Upper lobe of left lung (tissue), 6 donors: ENCODE data around the gene DEPP1. TPM values are rescaled to one million over a fixed set of nuclear protein-coding genes. Genes with fewer than 3 reads are reported as not detected.

Experiments used
- ATAC-seq, 2 donors: fragments of 200-7000 bp; cut with Tn5 transposase; one replicate each; pipeline ENCODE4 v1.9.1; 2022; ENCODE audit warnings: mild to moderate bottlenecking in 2 of 2, moderate library complexity in 2 of 2; ENCODE audit not compliant: low FRiP score in 2 of 2
- DNase-seq, 2 donors: peaks; one replicate each; pipeline ENCODE4 v3.0.0-alpha.2; 2019 to 2020
- H3K27ac ChIP-seq, 4 donors: fragments of 200-600 bp; sonication (generic); one replicate each; pipeline ENCODE4 v1.5.1; 2016 to 2019
- H3K27me3 ChIP-seq, 4 donors: fragments of 200-600 bp; sonication (generic); one replicate each; pipeline ENCODE4 v1.5.1; 2017 to 2019
- H3K36me3 ChIP-seq, 4 donors: fragments of 200-600 bp; sonication (generic); one replicate each; pipeline ENCODE4 v1.5.1; 2016 to 2019
- H3K4me1 ChIP-seq, 4 donors: fragments of 200-600 bp; sonication (generic); one replicate each; pipeline ENCODE4 v1.5.1; 2018 to 2019
- H3K4me3 ChIP-seq, 4 donors: fragments of 200-600 bp; sonication (generic); one replicate each; pipeline ENCODE4 v1.5.1; 2017 to 2019; ENCODE audit warnings: mild to moderate bottlenecking in 2 of 4, moderate library complexity in 1 of 4
- H3K9me3 ChIP-seq, 4 donors: fragments of 200-600 bp; sonication (generic); one replicate each; pipeline ENCODE4 v1.5.1; 2018 to 2019
- EP300 ChIP-seq, 4 donors: sonication (generic); formaldehyde crosslinking; IDR thresholded peaks; one replicate each; pipeline ENCODE4 v1.5.1; 2017; ENCODE audit warnings: antibody characterized with exemption in 4 of 4, control low read depth in 2 of 4
- POLR2A ChIP-seq, 4 donors: fragments of 450-650 bp; IDR thresholded peaks; one replicate each; pipeline ENCODE4 v1.5.1; 2016 to 2017; ENCODE audit warnings: antibody characterized with exemption in 4 of 4, mild to moderate bottlenecking in 2 of 4
- POLR2AphosphoS5 ChIP-seq, 2 donors: sonication (generic); formaldehyde crosslinking; IDR thresholded peaks; one replicate each; pipeline ENCODE4 v1.5.1; 2017; ENCODE audit warnings: antibody characterized with exemption in 2 of 2
- WGBS, 2 donors: methylation state at CpG; one replicate each; pipeline ENCODE4 v1.1.5; 2017 to 2018; 5-methylcytosine and 5-hydroxymethylcytosine counted together
- total RNA-seq, 6 donors: library from RNA; depleted of rRNA in 4 of 6; stranded (reverse); fragments of >200 nt in 4 of 6; gene quantifications; one replicate each; pipeline versions ENCODE4 v1.1.0 to v1.2.1, GENCODE V29; 2016 to 2021
- TF ChIP-seq, protein P1 (sequence below), 6 experiments: fragments of 450-650 bp in 4 of 6; fragments of 200-600 bp in 2 of 6; sonication (generic) in 2 of 6; IDR thresholded peaks; one replicate each; pipeline ENCODE4 v1.5.1; 2016 to 2019; ENCODE audit warnings: antibody characterized with exemption in 6 of 6
- donor health status: DM: no; HTN: no; CAD: no; lungs with moderate emphysema.
- donor health status: DM: no; HTN: yes; CAD: no; lungs with severe emphysema.

DEPP1 gene
- total RNA-seq, 6 donors from 2014 or later: 42.0 to 405 (median 95.6) TPM

DNA sequence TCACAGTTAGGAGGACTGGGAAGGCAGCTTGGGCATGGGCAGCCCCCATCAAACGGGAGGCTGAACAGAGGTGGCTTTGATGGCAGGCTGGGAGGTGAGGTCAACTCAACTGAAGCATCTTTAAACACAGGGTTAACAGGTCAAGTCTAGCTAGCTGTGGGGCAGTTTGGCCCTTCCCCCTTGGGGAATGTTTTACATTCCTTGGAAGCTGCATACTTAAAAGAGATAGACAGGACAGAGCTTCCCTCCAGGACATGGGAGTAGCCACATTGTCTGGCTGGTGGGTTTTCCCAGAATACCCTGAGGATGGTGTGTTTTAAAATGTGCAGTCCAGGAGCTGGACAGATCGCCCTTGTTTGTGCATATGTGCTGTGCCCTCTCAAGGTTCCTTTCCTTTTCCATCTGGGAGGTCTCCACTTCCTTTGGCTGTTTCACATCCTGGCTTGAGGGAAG, 25.8 kb downstream of the DEPP1 start:
- DNase-seq (no peak), ATAC-seq (no peak)
- Histone ChIP-seq H3K36me3 (peaks cover 0 to 13% (median 6%) of the 10 kb centered on the region in 4 donors), H3K4me1 (peaks cover 8 to 20% (median 12%) of the 10 kb centered on the region in 4 donors), H3K27ac (no peak overlapping the region), H3K4me3 (no peak overlapping the region), H3K9me3 (no peaks in the 10 kb centered on the region), H3K27me3 (no peaks in the 10 kb centered on the region)
- no peak for TF ChIP-seq EP300 (IDR thresholded peaks at IDR 0.05)
- TF ChIP-seq, protein P1, sequence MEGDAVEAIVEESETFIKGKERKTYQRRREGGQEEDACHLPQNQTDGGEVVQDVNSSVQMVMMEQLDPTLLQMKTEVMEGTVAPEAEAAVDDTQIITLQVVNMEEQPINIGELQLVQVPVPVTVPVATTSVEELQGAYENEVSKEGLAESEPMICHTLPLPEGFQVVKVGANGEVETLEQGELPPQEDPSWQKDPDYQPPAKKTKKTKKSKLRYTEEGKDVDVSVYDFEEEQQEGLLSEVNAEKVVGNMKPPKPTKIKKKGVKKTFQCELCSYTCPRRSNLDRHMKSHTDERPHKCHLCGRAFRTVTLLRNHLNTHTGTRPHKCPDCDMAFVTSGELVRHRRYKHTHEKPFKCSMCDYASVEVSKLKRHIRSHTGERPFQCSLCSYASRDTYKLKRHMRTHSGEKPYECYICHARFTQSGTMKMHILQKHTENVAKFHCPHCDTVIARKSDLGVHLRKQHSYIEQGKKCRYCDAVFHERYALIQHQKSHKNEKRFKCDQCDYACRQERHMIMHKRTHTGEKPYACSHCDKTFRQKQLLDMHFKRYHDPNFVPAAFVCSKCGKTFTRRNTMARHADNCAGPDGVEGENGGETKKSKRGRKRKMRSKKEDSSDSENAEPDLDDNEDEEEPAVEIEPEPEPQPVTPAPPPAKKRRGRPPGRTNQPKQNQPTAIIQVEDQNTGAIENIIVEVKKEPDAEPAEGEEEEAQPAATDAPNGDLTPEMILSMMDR (IDR thresholded peaks at IDR 0.05): no peak
- TF ChIP-seq POLR2A (IDR thresholded peaks at IDR 0.05): no peak
- TF ChIP-seq POLR2AphosphoS5 (IDR thresholded peaks at IDR 0.05): no peak
- 61 to 71% methylated on average over 2 of the region's 2 CpGs for WGBS, 2 donors

DNA sequence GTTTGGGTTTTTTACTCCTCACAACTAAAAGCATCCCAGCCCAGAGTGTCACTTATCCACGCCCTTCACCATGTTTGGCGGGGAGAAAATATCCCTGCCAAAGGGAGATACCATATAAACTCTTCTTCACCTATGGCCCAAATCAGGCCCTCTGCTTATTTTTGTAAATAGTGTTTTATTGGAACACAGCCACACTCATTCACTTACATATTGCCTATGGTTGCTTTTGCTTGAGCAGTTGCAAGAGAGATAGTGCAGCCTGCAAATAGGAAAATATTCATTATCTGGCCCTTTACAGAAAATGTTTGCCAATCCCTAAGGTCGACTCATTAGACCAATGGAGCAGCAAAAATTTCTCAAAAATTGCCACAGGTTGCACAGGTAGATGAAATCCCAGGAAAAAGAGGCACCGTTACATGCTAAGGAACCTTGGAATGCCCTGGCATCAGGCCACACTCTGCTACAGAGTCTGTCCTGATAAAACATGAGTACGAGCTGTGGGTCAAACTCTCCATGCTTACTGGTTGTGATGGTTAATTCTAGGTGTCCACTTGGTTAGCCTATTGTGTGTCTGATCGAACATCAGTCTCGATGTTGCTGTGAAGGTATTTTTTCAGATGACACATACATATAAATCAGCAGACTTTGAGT, 26.9 kb downstream of the DEPP1 start:
- DNase-seq (no peak), ATAC-seq (no peak)
- TF ChIP-seq, protein P1 (IDR thresholded peaks at IDR 0.05): no peak
- no peak for TF ChIP-seq POLR2AphosphoS5 (IDR thresholded peaks at IDR 0.05)
- TF ChIP-seq POLR2A (IDR thresholded peaks at IDR 0.05): no peak
- no peak for TF ChIP-seq EP300 (IDR thresholded peaks at IDR 0.05)
- WGBS, 2 donors: 85 to 91% methylated on average over 7 of the region's 7 CpGs
- H3K27ac ChIP-seq: no peak overlapping the region
- H3K4me1 ChIP-seq: peaks cover 8 to 24% (median 10%) of the 10 kb centered on the region in 4 donors
- no peaks in the 10 kb centered on the region for H3K9me3 ChIP-seq
- peaks cover 0 to 13% (median 6%) of the 10 kb centered on the region in 4 donors for H3K36me3 ChIP-seq
- H3K27me3 ChIP-seq: no peaks in the 10 kb centered on the region
- H3K4me3 ChIP-seq: no peak overlapping the region

- TF ChIP-seq, protein P1 (IDR thresholded peaks at IDR 0.05): no peak
- no peak for TF ChIP-seq POLR2A (IDR thresholded peaks at IDR 0.05)
- TF ChIP-seq EP300 (IDR thresholded peaks at IDR 0.05): no peak
- TF ChIP-seq POLR2AphosphoS5 (IDR thresholded peaks at IDR 0.05): no peak
- DNase-seq (no peak), ATAC-seq (no peak)
- H3K4me3 ChIP-seq: no peak overlapping the region
- H3K36me3 ChIP-seq: peaks cover 0 to 2% (median under 1%) of the 10 kb centered on the region in 4 donors
- WGBS, 2 donors: 94 to 96% methylated on average over 10 of the region's 10 CpGs
- no peak overlapping the region for H3K27ac ChIP-seq
- H3K4me1 ChIP-seq: peaks cover 10 to 29% (median 13%) of the 10 kb centered on the region in 4 donors
- H3K9me3 ChIP-seq: no peaks in the 10 kb centered on the region
- no peaks in the 10 kb centered on the region for H3K27me3 ChIP-seq
Observed at GRCh38 chr10:44950326-44951225, 28.0 kb downstream of the DEPP1 start.

DNA sequence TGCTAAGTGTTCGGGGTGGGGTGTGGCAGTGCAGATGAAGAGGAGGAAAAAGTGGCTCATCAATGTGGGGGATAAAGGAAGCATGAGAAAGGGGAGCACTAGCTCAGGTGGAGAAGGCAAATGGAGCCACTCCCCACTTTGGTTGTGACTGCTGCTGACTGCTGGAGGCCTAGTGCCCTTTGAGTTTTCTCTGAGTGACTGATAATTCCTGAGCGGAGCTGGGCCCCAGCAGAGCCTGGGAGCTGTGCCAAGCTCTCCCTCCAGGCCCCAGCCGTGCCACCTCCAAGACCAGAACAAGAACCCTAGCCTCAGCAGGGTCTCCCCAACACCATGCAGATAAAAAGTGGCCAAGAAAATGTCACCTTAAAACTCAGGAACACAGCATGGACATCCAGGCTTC, 28.7 kb downstream of the DEPP1 start:
- WGBS, 2 donors: 83 to 92% methylated on average over 1 to 3 of the region's 3 CpGs
- no peak overlapping the region for H3K4me3 ChIP-seq
- DNase-seq (no peak), ATAC-seq (no peak)
- H3K4me1 ChIP-seq: peaks cover 10 to 30% (median 14%) of the 10 kb centered on the region in 4 donors
- H3K9me3 ChIP-seq: no peaks in the 10 kb centered on the region
- H3K36me3 ChIP-seq: peaks cover 0 to 2% (median 0%) of the 10 kb centered on the region in 4 donors
- no peak overlapping the region for H3K27ac ChIP-seq
- TF ChIP-seq POLR2AphosphoS5 (IDR thresholded peaks at IDR 0.05) (no peak), POLR2A (IDR thresholded peaks at IDR 0.05) (no peak), EP300 (IDR thresholded peaks at IDR 0.05) (no peak)
- TF ChIP-seq, protein P1 (IDR thresholded peaks at IDR 0.05): no peak
- H3K27me3 ChIP-seq: no peaks in the 10 kb centered on the region
